Fibroblast of the aortic adventitia (primary cell): ENCODE data around the gene TRIM40. TPM values are rescaled to one million over a fixed set of nuclear protein-coding genes. Genes with fewer than 3 reads are reported as not detected.

Source experiments
- DNase-seq: peaks from one replicate; pipeline ENCODE4 v3.0.0-alpha.2; 2010; ENCODE audit warnings: low read depth
- H3K4me3 ChIP-seq: 2 replicates; pipeline ENCODE4 v1.5.1; 2011; ENCODE audit warnings: low read depth, mild to moderate bottlenecking, control low read depth, low read length, moderate library complexity
- CTCF ChIP-seq: IDR thresholded peaks from 2 replicates; pipeline ENCODE4 v1.5.1; 2011; ENCODE audit warnings: mild to moderate bottlenecking, low read length, control low read depth, inconsistent platforms; ENCODE audit not compliant: insufficient read depth
- total RNA-seq: library from RNA; depleted of rRNA; stranded (reverse); fragments of >200 nt; gene quantifications from 2 replicates; pipeline ENCODE4 v1.2.3, GENCODE V29; 2012; ENCODE audit warnings: low replicate concordance

TRIM40 gene
- total RNA-seq, 1 donor = not detected

DNA sequence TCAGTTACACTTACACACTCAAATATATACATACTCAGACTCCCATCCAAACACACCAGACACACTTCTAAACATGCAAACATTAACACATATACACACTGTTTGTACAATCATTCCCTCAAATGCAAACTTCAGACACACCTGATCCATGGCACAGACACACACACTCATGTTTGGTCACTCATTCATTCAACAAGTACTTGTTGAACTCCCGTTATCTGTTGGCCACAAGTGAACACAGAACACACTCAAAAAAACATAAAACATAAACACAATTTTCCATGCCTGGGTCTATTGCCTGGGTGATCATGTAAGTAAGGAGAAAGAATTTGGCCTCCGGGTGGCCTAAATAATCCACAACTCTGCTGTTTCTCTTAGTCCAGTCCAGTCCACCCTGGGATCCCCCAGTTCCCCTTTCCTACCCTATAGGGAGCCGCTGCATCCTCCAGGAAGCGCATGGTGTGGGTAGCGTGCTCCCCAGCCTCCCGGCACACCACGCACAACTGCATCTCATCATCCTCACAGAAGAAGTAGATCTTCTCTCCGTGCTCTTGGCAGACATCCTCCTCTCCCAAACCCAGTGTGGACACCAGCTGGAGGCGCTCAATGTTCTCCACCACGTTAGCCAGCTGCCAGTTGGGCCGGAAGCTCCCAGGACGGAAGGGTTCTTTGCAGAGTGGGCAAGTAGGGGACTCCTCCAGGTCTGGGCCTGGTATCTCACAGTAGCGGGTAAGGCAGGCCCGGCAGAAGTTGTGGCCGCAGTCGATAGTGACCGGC is 24.3 kb downstream of the TRIM40 start:
- H3K4me3 ChIP-seq = no peak overlapping the region
- no peak for TF ChIP-seq CTCF
- no peak for DNase-seq

DNA sequence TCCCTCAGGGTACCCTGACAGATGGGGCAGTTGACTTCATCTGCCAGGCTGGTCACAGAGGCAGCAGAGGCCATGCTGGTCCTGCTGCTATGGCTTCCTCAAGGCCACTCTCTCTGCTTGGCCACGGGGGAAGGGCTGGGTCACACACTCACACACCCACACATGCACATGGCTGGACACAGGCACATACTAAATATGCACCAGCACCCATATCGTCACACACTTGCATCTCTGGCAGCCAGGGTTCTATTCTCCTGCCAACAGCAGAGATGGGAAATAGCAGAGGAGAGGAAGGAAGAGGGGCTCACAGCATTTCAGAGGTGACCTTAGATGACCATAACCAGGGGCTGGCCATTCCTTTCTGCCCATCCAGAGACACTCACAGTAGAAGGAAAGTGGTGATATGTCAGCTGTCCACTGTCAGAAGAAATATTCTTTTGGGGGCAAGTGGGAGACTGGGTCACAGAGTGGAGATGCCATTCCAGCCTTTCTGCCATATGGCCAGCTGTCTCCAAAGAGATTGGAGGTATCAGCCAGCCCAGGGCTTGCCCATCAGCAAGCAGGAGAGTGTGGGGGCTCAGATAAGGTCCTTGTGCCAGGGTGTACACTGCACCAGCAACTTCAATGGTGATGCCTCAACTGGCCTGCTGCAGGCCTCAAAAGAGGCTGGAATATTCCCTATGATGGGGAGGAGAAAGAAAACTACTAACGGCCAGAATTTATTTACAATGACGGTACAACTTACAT is 25.0 kb downstream of the TRIM40 start, which contains the start of gene TRIM10:
TSS of gene TRIM10 (minus strand) at position 427 of the 747 bp plus-strand sequence. CDS start at position 74, 353 bp downstream.
- no peak within 1 kb of the TSS for H3K4me3 ChIP-seq
- DNase-seq = no peak
- no peak for TF ChIP-seq CTCF

DNA sequence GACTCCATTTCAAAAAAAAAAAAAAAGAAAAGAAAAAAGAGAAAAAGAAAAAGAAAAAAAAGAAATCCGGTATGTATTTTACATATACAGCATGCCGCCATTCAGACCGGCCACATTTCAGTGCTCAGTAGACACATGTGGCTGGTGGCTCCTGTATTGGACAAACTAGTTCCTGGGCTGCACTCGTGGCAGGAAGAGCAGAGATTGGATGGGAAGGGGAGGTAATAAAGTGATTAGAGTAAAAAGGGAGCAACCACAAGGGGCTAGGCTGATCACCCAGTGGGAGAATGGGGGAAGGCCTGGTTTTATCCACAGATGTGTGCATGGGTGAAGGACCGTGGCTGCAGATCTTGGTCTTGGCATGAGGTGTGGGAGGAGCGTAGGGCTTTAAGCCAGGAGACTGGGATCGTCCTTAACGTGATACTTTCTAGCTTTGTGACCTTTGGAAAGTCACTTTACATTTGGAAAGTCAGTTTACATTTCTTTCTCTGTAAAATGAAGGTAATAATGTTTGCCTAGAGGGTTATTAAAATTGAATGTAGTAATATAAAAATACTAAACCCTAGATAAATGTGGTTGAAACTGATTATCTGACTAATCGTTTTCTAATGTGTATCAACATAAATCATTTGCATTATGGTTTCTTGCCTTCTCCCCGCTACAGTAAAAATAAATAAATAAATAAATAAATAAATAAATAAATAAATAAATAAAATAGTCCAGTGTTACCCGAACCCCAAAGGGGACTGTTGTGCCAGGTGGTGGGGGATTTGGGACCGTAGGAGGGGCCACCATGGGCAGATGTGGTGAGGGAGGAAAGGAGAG is 26.5 kb downstream of the TRIM40 start:
- no peak overlapping the region for H3K4me3 ChIP-seq
- no peak for TF ChIP-seq CTCF
- DNase-seq = no peak

GRCh38 chr6:30163090-30163917 is 27.4 kb downstream of the TRIM40 start, which contains the start of gene TRIM15:
TSS of gene TRIM15 (plus strand) at chr6:30163546. CDS start at chr6:30163685, 139 bp downstream.
- no peak within 1 kb of the TSS for H3K4me3 ChIP-seq
- DNase-seq = no peak

GRCh38 chr6:30163918-30164654 is 28.1 kb downstream of the TRIM40 start:
- TF ChIP-seq CTCF = no peak
- no peak overlapping the region for H3K4me3 ChIP-seq
- no peak for DNase-seq

More at GRCh38 chr6:30163090-30163917, 27.4 kb downstream of the TRIM40 start, which contains the start of gene TRIM15:
- TF ChIP-seq CTCF = no peak
